GM12864 (cell line): ENCODE measurements around the gene SUCO.

ENCODE experiments used
- DNase-seq: peaks from one replicate; pipeline ENCODE4 v3.0.0-alpha.2; 2011; ENCODE audit warnings: low read depth
- H3K4me3 ChIP-seq: 2 replicates; pipeline ENCODE4 v1.5.1; 2011; ENCODE audit warnings: mild to moderate bottlenecking, low read depth, low read length, control low read depth
- TF ChIP-seq, protein P1 (sequence below): IDR thresholded peaks from 2 replicates; pipeline ENCODE4 v1.5.1; 2011; ENCODE audit warnings: low read depth, mild to moderate bottlenecking, moderate library complexity, low read length, control low read depth, inconsistent platforms; ENCODE audit errors: missing control alignments

Gene SUCO

DNA sequence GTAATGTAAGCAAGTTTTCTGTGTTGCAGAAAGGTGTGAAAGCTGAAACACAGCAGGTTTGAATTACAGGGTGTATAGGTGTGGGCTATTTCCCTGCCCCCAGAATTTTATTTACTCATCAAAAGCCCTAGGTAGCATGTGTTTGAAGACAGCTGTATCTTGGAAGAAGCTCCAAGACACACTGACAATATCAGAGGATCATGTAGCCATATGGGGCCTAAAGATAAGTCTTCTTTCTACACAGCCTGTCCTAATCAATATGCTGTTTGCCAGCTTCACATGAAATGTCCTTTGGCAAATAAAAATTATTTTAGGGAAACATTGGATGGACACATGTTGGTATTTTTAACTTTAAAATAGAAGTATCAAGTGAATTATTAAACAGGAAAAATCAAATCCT, 17.5 kb upstream of the SUCO start:
- DNase-seq = no peak
- TF ChIP-seq, protein P1, sequence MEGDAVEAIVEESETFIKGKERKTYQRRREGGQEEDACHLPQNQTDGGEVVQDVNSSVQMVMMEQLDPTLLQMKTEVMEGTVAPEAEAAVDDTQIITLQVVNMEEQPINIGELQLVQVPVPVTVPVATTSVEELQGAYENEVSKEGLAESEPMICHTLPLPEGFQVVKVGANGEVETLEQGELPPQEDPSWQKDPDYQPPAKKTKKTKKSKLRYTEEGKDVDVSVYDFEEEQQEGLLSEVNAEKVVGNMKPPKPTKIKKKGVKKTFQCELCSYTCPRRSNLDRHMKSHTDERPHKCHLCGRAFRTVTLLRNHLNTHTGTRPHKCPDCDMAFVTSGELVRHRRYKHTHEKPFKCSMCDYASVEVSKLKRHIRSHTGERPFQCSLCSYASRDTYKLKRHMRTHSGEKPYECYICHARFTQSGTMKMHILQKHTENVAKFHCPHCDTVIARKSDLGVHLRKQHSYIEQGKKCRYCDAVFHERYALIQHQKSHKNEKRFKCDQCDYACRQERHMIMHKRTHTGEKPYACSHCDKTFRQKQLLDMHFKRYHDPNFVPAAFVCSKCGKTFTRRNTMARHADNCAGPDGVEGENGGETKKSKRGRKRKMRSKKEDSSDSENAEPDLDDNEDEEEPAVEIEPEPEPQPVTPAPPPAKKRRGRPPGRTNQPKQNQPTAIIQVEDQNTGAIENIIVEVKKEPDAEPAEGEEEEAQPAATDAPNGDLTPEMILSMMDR = no peak
- no peak overlapping the region for H3K4me3 ChIP-seq

DNA sequence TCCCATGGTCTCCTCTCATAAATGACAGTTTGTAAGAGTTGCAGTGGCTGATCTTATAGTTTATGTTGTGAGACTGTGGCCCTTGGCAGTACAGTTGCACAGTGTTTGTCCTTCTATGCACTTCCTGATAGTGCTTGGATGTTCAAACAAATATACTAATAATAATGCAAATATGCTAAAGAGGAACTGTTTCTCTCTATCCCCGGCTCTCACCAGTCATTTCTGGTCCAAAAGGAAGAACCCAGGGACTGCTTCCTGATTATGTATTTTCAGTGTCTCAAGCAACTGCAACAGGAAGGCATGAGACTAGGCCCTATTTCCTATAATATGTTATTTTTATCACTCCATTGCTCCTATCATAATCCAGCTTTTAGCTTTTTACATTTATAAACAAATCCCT, 17.0 kb upstream of the SUCO start:
- TF ChIP-seq, protein P1 = no peak
- no peak overlapping the region for H3K4me3 ChIP-seq
- DNase-seq = no peak

DNA sequence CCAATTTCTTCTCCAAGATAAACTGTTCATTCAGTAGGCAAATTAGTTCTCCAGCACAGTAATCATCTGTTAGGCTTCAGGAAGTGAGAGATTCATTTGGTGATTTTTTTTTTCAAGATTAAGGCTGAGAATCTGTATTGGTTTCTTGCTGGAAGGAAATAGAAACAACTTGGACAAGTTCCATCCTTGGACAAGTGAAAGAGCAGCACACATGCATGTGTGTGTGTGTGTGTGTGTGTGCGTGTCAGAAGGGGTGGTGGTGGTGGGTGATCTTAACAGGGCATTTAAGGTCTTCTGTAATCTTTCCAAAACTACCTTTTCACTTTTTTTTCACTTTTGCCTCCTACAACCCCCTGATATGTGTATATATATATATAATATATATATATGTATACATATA, 15.9 kb upstream of the SUCO start:
- TF ChIP-seq, protein P1 = no peak
- no peak for DNase-seq
- no peak overlapping the region for H3K4me3 ChIP-seq

DNA sequence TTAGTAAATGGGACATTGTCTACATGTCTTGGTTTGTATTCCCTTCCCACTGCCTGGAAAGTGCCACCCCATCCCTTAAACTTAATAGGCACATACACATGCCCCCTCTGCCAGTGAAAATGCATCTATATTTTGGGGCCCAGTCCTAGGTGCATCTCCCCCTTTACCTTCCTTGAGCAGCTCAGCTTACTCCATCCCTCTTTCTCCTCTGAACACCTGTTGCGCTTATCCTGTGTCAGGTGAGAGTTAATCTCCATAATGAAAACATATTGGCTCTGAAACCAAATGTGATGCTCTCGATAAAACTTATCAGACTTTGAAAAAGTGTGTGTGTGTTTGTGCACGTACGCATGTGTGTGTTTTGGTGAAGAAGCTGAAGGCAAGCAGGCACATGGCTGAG, 15.4 kb upstream of the SUCO start:
- TF ChIP-seq, protein P1 = no peak
- no peak for DNase-seq
- no peak overlapping the region for H3K4me3 ChIP-seq

DNA sequence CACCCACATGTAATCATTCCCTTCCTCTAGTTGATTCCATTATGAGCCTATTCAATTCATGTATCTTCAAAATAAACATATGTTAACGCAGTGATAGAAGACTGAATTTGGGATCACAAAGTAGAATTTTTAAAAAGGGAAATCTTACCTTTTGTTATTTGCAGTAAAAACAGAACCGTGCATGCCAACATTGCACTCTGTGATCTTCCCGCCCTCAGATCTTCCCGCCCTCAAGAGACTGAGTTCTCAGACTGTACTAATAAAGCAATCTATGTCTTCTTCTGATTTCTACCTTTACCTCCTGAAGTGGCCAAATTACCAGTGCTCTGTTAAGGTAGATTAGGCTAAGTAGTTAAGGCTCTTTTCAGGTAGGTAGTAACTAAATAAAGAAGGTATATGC, 3.6 kb upstream of the SUCO start:
- TF ChIP-seq, protein P1 = no peak
- DNase-seq = no peak
- no peak overlapping the region for H3K4me3 ChIP-seq

DNA sequence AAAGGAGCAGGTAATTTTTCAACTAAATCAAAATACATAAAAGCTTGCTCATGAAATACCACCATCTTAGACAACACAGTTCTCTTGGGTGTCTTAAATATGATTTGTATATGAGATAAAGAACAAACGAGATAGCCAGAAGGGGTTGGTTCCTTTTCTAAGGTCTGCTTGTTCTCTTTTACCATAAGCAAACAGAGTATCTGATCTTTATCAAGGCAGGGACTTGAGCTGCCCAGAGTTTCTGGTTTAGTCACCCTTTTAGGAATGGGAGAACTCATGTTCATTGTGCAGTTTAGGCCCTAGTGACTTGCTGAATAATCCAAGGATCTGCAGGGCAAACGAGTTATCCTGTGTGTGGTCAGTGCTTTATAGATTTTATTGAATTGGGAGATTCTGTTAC, 3.0 kb upstream of the SUCO start:
- no peak for DNase-seq
- H3K4me3 ChIP-seq = no peak overlapping the region
- TF ChIP-seq, protein P1 = no peak

DNA sequence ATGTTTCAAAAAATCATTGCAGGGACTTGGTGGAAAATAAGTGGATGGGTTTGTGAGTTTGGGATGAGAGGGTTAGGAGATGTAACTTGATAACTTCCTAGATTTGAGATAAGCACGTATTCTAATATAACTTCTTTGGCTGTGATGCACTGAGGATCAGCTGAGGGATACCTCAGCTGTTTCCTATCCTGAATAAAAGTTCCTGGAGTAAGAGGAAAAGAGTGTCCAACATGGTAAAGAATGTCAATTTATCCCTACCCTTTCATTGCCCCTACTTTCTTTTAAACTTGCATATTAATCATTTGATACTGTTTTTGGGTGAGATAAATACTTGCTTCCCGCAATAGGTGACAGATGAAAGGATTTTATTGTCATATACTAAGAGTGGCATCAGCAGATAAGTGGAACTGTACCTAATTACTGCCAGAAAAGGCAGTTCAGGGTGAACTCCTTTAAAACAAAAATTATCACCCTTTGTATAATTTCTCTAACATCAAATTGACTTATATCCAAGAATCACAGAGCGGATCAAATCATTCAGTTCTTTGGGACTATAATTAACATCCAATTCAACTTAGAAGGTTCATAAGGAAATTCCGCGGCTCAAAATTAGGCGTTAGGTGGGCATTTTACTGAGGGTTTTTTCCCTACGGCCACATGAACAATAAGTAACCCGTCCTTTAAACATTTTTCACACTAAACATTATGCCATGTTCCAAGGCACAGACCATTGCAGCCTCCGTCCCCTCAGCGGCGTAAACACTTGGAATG, 1.4 kb upstream of the SUCO start:
- H3K4me3 ChIP-seq = peak overlapping the region; percentile 68
- TF ChIP-seq, protein P1 = no peak
- DNase-seq = no peak
